Measurements from ENCODE around the gene ATG16L2.

DNA sequence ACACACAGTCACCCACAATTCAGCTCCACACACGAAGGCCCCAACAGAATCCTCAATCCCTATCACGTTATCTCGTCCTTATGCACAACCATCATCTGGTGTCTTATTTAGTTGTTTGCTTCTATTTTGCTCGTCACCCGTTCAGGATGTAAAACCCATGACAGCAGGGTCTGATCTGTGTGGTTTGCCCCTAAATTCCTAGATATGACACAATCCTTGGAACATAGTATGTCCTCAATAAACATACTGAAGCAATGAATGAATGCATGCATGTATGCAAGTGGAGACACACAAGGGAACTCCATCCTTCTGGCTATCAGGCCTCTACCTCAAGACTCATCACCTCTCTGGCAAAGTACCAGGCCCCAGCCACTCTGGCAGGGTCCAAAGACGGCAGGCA lies 40.5 kb upstream of the ATG16L2 start:
- TF ChIP-seq, protein P1, sequence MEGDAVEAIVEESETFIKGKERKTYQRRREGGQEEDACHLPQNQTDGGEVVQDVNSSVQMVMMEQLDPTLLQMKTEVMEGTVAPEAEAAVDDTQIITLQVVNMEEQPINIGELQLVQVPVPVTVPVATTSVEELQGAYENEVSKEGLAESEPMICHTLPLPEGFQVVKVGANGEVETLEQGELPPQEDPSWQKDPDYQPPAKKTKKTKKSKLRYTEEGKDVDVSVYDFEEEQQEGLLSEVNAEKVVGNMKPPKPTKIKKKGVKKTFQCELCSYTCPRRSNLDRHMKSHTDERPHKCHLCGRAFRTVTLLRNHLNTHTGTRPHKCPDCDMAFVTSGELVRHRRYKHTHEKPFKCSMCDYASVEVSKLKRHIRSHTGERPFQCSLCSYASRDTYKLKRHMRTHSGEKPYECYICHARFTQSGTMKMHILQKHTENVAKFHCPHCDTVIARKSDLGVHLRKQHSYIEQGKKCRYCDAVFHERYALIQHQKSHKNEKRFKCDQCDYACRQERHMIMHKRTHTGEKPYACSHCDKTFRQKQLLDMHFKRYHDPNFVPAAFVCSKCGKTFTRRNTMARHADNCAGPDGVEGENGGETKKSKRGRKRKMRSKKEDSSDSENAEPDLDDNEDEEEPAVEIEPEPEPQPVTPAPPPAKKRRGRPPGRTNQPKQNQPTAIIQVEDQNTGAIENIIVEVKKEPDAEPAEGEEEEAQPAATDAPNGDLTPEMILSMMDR (IDR thresholded peaks at IDR 0.05) = no peak
- TF ChIP-seq POLR2A (IDR thresholded peaks at IDR 0.05) = no peak

Measured in esophagus squamous epithelium (tissue), 4 donors.